ENCODE results near the gene LCK.

Gene LCK

DNA sequence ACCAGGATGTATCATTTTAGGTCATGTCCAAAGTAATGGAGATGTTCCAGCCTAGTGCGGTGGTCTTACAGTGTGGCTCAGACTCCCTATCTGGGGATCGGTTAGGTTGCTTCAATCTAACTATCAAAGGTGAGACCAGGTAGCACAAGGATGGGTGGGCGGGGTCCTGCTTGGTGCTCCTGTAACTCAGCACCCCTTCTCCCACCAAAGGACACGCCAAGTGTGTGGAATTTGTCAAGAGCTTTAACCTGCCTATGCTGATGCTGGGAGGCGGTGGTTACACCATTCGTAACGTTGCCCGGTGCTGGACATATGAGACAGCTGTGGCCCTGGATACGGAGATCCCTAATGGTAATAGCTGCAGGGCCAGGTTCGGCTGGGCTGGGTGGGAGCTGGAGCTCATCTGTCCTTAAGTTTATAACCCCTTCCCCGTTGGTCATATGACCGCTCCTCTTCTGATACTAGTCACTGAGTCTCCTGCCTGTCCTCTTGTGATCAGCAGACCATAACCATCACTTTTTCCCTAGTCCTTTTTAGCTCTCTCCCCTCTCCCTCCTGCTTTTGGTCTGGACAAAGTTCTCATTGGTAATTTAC lies 79.6 kb downstream of the LCK start:
- no peak for DNase-seq

DNA sequence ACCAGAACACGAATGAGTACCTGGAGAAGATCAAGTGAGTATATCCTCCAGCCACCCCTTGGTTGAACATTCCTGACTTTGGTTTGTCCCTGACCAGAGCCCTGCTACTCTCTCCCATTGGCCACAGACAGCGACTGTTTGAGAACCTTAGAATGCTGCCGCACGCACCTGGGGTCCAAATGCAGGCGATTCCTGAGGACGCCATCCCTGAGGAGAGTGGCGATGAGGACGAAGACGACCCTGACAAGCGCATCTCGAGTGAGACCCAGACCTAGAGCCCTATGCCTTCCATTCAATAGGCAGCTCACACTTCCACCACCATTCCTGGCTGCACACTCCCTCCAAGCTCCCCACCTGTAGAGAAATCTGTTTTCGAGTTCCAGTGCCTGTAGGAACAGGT lies 80.5 kb downstream of the LCK start:
- DNase-seq = no peak

DNA sequence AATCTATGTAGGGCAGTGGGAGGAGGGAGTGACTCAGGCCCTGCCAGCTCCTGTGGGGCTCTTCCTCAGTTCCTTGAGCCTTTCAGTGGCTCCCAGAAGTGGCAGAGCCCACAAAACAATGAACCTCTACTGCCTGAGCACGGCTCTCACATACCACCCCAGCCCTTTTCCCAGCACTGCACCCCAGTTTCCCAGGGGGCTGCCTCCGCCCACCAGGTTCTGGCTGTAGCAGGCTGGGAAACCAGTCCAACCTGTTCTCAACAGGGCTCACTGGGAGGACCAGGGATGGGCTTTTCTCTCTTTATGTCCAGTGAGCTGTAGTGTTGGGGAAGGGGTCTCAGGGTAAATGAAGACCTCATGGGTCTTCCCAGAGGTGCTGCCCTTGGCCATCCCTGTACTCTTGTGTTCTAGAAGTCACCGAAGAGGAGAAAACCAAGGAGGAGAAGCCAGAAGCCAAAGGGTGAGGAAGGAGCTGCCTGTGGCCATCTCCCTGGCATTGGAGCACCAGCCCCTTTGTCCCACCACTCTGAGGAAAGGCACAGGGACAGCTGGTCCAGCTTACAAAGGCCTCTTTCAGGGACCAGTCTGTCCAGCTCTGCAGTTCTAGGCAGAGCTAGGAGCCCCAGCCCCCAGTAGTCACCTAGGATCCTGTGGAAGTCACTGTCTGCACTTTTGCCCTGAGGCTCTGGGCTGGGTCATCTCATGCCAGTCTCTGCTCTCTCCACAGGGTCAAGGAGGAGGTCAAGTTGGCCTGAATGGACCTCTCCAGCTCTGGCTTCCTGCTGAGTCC lies 81.4 kb downstream of the LCK start:
- DNase-seq = no peak

DNA sequence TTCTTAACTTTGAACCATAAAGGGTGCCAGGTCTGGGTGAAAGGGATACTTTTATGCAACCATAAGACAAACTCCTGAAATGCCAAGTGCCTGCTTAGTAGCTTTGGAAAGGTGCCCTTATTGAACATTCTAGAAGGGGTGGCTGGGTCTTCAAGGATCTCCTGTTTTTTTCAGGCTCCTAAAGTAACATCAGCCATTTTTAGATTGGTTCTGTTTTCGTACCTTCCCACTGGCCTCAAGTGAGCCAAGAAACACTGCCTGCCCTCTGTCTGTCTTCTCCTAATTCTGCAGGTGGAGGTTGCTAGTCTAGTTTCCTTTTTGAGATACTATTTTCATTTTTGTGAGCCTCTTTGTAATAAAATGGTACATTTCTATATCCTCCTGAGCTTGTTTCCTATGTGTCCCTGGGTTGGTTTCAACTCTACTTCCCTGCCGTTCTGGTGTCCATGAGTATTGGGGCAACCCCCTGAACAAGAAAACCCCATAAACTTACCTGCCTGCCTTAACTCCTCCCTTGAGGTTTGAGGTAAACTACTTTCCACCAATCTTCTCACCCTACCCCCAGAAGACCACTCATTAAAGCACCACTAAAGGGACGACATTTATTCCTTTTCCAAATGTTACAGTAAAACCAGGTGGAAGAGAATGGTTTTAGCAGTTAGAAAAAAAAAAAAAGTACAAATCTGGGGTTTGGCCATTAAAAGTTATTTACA lies 82.3 kb downstream of the LCK start:
- DNase-seq = no peak

DNA sequence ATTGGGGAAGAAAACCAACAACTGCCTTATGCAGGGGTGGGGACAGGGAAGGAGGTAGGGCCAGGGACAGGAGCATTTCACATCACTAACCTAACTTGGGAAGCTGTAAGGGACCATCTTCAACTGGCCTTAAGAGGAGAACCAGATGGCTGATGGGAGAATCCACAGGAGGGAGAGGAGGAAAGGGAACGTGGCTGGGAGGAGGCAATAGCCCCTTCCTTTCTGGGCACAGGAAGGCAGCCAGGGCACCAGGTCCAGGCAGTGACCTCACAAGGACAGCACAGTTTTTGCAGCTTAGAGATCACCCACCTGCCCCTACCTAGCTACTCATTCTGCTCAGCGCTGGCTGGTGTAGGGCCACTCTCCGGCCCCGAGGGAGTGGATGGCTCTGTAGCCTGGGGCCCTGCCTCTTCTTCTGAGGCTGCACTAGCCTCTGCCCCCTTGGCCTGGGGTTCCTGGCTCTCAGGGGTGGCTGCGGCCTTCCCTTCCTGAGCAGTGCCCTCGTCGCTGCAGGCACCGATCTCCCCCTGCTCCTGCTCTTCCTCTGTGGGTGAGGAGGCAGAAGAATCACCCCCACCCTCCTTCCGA lies 83.3 kb downstream of the LCK start:
- DNase-seq = no peak

DNA sequence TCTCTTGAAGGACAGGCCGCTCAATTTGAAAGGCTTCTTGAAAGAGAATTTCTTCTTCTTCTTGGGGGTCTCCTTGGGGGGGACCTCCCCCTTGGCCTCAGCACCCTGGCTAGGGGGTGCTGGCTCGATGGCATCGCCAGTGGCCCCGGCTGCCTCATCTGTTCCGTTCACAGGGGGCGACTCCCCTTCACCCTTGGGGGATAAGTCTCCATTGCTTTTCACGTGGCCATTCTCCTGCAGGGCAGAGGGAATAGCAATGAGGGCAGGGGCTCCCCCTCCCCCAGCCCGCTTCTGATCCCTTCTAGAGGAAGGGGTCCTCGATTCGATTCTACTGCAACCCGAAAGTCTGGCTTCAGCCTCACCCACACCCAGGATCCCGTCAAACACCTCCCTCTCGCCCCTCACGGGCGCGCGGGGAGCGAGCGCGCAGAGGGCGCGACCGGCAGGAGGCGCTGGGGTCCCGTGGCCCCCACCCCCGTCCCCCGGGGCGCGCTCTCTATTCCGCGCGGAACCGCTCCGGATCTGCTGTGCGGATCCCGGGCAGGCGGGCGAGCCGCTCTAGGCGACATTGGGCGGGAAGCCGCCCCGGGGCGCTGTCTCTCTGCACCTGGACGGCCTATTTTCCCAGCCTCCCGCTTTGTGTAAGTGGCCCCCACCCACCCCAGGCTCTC lies 83.9 kb downstream of the LCK start:
- peak; percentile 55 for DNase-seq

DNA sequence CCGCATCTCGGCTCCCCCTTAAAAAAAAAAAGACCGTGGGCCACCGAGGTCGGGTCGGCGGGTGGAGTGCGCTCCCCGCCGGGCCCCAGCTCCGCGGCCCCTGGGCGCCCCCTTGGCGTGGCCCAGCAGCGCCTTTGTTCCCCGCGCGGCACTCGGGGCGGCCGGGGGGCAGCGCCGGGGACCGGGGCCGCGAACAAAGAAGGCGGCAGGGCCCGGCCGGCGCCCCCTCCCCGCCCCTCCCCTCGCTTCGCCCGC lies 84.4 kb downstream of the LCK start:
- no peak for DNase-seq
